HuH-7.5 (cell line): ENCODE measurements around the gene ADRA2A.

ENCODE experiments used
- DNase-seq: peaks from one replicate; pipeline ENCODE4 v3.0.0; 2011; ENCODE audit warnings: low spot score

The ADRA2A gene

DNA sequence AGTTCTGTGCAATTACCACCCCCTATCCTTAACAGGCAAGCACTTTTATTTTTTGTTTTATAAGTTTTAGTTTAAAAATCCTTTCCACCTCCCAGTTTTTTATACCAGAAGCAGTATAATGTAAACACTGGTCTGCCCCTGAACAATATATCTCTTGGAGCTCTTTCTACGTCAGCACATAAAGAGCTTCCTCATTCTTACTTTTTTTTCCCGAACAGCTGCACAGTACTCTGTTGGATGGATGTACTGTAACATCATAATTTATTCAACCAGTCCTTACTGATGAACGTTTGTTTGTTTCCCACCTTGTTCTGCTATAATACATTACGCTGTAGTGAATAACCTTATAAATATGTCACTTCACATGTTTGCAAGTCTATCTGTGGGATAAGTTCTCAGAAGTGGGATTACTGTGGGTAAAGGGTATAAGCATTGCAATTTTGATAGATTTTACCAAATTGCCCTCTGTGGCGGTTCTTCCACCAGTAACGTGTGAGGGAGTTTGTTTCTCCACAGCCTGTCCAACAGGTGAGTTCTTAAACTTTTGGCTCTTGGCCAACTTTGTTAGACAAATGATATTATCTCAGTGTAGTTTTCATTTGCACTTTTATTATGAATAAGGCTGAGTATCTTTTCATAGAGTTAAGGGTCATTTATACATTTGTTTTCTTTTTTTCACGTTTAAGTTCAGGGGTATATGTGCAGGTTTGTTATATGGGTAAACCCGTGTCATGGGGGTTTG is 32.8 kb downstream of the ADRA2A start:
- no peak for DNase-seq

DNA sequence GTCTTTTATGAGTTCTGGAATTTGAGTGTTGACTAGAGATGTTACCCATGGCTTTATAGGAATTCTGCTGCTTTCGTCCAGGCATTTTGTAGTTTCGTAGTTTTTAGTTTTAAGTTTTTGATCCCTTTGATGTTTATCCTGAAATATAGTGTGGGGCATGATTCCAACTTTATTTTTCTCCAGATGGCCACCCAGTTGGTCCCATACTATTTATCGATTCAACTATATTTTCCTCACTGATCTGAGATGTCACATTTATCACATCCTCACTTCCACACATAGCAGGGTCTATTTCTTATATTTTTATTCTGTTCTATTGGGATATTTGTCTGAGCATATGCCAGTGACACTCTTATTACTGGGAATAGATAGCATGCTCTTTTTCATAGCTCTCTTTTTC is 33.9 kb downstream of the ADRA2A start:
- DNase-seq, result no peak

DNA sequence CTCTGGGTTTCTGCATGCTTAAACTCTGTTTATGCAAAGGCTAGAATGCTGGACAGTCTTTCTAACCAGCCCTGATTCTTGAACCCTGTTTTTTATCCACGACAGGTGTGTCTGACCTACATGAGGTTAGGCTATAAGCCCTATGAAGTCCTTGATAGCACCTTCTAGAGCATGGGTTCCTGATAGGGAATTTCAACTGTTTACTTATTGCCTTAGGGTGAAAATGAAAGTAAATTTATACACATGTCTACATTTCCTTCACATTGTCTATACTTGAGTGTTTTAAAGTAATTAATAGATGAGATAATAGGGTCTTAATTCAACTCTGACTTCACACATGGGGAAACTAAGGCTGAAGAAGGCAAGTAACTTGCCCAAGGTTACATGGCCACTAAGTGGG is 35.5 kb downstream of the ADRA2A start:
- no peak for DNase-seq

DNA sequence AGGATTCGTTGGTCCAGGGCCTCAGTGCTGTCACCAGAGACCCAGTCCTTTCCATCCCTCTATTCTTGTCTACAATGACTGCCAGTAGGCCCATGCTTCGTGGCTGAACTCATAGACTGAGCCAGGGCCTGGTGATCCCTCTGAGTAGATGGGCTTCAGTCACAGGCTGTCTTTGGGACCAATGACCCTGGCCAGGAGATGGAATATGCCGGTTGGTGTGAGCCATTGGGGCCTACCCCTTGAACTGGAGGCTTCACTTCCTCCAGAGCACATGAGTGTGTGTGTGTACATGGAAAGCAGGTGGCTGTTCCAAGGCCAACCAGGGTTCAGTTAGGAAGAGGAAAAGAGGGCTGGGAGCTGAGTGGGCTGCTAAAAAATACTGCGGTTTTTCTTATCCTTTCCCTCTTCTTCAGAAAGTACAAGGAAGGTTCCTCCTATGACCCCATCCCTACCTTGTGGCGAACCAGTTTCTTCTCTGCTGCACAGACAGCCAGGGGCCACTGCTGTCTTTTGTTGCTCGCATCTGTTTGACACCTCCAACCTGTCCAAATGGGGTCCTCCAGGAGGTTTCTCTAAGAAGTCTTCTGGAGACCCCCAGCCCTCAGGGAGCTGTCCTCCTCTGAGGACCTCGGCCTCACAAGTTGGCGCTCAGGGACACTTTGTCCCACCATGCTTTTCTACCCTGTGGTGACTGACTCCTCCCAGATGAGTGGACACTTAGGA is 36.6 kb downstream of the ADRA2A start:
- DNase-seq, result no peak

DNA sequence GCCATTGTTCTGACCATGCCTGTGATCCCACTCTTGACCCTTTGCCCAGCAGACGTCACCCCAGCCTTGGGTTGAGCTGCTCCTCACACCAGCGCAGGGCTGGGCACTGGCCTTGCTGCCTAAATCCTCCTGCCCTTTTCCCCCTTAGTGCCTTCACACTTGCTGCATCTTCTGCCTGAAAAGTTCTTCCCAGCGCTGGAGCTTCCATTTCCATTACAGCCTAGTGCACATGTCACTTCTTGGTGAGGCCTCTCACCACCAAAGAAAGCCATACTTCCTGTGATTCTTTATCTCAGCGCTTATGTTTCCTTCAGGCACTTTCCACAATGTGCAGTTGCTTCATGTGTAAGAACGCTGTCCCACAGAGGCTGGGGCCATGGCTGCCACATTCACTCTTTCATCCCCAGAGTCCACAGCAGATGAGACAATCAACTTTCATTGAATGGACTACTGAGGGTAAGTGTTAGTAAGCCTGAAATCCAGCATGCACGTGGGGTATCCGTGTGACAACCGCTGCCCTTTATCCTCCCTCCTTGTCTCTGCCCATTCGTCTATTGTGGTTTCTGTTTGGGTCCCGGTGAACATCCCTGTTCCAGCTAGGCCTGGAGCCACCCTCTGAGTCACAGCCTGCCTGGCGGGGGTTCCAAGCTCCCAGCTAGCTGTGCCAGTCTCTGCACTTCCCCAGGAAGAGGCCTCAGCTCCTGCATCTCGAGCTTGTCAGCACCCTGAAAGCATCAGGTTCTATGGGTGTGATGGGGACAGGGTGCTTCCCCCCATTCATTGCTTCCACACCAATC is 37.3 kb downstream of the ADRA2A start:
- DNase-seq, result no peak

DNA sequence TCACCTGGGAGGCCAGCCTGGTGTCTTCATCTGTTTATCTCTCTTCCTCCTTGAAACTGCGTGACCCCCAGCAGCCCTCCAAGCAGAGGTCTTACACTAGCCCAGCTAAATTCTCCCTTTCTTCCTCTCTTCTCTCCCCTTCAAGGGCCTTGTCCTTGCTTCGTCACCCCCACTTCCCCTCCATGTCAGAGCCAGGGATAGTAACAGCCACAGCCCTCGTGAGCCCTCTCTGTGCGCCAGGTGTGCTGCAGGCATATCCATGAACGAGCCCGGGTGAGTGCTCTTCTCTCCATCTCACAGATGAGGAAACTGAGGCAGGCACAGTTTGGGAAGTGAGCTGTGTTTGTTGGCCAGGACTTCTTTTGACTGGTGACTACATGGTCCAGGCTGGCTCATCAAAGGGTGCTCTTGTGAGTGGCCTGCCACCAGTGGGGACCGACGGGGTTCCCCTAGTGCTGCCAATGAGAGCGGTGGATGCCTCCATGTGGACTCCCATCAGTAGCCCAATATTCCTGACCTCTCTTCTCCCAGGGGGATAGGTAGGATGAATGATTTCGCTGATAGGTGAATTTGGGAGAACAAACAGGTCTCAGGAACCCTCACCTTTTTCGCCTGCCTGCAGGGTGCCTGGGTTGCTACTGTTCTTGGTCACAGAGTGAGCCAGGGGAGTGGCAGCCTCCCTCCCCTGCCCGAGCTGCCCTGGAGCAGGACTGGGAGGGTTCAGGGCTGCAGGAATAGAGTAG is 38.1 kb downstream of the ADRA2A start:
- DNase-seq, result no peak

DNA sequence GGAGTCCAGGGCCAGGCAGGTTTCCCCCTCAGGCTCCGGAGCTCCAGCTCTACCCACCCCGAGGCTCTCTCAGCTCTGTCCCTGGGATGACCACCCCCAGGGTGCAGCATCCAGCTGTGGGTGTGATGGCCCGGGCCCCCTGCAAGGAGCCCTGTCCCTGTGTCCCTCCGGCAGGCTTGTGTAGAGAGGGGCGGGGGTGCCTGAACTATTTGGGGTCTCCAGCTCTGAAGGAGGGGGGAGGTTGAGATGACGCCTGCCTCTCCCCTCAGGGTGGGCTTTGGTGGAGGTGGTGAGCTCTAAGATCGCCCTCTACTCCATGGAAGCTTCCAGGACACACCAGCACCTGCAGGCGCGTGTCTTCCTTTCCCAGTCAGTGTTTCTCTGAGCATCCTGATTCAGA is 39.4 kb downstream of the ADRA2A start:
- DNase-seq, result no peak

DNA sequence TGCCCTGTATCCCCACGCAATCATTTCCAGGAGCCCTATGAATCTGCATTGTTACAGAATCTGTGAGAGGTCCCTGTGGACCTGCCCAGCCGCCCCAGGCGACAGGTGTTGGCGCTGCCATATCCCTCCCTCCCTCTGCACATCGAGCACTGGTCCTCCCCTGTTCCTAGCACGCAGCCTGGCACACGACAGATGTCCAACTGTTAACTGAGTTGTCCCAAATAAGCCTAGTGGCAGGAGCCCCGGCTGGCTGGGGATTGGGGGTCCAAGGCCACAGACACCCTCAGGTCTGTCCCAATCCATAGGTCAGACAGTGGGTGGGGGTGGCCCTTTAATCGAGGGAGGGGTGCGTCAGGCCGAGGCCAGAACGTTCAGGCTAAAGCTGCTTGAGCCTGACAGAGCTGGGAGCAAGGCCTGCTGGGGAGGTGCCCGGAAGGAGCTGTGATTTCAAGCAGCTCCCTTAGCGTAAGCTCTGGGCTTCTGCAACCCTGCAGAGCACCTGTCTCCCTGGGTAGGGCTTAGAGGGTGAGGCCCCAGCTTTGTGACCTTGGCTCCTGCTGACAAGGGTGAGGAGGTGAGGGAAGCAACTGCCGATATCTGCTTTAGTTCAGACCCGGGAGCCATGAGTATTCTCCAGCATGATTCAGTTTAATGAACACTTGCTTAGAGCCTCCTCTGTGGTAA is 40.1 kb downstream of the ADRA2A start:
- no peak for DNase-seq

DNA sequence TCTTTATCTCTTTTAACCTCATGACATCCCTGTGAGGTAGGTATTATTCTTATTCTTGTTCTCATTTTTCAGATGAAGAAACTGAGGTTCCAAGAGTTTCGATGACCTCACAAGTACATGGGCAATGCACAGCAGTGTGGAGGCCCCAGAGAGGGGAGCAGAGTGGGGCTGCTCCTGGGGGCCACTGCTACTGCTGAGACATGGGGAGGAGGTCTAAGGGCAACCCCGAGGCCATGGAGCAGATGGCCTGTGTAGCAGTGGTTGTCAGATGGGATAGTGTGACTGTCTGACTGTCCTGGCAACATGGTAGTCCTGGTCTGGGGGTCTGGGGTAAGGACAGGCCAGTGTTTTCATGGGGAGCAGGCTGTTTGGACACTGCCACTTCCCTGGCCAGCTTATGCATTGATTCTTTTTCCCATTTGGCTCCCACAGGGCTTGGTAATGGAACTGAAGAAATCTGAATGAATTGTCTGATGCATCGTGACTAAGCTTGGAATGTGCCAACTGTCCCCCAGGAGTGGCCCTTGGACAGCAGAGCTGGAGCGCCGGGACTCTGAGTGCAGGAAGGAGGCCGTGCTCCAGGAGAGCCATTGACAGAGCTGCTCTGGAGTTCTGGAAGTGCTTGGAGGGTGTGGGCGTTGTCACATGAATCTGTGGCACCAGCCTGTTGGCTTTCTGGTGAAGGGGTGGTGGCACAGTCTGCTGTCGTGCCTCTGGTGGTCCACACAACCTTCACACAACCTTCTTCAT is 40.9 kb downstream of the ADRA2A start:
- DNase-seq, result no peak

DNA sequence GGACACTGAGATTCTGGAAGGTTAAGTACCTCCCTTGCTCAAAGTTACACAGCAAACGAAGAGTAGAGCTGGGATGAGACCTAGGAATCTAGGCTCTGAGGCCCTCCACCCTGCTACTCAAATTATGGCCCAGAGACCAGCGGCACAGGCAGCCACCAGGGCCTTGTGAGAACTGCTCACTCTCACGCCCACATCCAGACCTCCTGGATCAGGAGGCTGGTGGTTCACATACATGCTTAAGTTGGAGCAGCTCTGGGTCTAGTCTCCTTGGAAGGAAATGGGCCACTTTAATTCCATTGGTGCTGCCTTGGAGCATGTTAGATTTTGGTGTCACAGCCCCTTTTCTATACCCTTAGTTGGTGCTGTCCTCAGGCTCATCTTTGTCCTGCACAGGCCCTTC is 41.9 kb downstream of the ADRA2A start:
- no peak for DNase-seq

DNA sequence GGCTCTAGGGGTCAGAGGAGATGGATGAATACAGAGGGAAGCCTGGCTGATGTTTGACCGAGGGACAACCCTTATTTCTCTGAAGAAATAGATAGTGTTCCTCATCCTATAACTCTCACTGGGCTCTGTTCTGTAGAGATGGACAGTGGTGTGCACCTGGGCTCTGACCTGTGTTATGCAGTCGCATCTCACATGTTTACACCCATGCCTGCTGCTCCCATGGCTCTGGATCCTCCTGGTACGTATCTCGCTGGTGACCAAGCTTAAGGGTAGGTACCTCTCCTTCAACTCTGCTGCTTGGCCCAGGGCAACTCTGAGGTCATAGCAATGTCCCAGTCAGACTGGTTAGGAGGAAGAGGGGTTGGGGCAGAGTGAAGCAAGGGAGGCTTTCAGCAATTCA is 42.8 kb downstream of the ADRA2A start:
- no peak for DNase-seq

DNA sequence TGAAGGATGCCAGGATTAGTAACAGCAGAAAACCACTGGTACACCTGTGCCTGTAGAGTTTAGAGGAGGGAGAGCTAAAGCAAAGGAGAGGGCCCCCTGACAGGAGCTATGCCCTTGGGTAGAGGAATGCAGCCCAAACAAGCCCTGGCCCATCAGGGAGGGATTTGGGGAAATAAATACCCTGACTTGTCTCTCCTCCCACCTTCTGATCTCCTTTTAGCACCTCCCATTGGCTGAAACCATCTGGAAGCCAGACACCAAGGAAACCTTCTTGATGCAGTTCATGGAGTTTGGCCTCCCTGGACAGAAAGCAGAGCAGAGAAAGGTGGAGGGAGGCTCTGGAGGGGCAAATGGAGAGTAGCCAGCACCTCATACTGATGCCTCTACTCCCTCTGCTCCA is 45.3 kb downstream of the ADRA2A start:
- DNase-seq, result no peak

DNA sequence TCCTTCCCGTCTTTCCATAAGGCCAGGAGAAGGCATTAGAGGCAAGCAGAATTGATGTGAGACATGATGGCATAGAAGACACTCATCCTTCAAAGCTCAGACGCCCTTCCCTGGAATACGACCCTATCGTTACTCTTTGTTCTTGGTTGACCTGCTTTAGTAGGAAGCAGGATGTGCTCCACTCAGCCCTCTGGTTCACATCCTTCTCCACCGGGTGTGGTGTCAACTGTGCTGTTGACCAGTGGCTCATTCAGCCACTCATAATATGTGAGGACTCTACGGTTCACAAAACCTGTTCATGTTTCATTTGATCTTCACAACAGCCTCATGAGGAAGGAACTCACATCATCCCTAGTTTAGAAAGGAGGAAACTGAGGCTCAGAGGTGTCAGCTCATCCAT is 47.1 kb downstream of the ADRA2A start:
- DNase-seq, result no peak

DNA sequence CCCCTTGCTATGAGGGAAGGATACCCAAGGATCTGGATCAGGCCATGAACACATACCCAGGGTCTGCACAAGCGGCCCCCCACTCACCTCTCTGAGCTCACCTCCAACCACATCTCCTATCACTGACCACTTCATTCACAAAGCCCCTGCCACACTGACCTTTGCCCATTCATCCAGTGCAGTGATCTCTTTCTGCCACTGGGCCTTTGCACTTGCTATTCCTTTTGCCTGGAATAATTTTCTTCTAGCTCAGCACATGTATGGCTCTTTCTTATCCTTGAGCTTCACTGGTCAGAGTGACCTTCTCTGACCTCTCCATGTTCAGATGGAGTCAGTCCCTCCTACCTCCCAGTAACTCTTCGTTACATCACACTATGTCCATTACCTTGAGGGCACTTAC is 48.3 kb downstream of the ADRA2A start:
- no peak for DNase-seq

DNA sequence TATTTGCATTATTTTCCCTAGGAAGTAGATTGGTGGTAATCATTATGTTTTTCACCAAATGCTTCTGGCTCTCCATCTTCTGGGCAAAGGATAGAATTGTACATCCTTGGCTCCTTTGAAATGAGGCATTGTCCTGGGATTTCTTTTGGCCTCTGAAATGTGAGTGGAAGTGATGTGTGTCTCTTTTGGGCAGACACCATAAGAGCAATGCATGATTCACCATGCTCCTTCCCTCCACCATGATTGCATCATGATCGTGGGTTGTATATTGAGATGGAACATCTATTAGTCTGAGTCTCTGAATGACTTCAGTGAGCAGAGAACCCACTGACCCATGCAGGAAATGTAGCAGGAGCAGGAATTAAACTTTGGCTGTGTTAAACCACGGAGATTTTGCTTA is 49.2 kb downstream of the ADRA2A start:
- DNase-seq, result no peak

DNA sequence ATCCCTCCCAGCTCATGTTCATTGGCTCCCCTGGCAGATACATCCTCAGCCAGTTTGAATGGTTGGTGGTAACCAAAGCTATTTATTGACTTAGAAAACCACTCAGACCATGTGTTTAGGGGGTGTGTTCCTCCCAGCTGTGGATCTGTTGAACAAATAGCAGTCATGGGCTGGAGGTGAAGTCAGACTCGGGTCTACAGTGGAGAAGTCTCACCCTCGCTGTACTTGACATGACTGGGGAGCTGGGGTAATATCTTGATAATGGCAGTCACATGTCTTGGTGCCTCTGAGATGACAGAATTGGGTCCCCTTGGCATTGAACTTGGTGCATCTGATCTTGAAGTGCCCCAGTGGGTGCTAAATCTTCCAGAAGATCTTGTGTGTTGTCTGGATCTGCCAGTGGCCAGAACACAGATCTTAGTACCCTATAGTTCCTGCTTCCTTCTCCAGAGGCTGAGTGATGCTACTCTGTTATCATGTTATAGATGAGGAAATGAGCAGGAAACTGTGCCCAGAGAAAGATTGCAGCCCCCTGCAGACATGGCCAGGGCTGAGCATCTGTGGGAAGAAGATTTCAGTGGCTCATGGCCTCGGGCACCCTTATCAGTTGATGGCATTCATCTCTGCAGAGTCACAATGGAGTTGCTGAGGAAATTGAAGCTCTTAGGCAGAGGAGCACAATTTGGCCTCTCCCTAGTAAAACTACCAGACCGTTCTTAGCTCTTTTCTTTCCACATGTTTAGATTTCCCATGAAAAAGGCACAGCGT is 50.4 kb downstream of the ADRA2A start:
- DNase-seq, result no peak

DNA sequence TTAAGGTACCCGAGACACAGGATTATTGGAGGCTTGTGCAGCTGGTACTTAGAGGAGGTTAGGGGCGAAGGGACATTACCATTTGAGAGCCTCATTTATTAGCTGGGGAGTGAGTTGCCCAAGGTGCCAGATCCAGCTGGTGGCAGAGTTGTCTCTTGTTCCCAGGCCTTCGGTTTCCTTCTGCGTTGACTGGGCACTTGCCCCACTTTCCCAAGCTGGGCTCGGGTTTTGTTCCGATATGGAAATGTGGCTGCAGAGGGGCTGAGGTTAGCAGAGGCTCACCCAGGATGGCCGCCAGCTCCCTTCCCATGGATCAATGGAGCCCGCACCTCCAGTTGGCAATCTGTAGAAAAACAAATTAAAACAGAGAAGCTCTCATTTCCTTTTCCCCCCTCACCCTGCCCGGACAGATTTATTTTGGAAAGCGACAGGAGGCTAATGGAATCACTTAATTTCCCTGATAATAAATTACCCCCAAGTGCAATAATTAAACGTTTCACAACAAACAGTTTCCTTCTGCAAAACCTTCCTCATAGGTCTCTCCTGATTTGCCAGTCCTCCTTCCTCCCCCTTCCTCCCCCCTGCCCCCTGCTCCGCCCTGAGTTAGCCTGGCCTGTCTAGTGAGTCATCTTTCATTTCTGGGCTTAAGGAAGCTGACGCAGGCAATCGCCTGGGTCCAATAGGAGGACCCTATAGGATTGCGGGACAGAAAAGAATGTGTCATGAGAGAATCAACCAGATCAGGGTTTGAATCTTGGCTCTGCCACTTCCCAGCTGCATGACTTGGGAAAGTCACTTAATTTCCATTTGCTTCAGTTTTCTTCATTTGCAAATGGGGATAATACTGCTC is 51.7 kb downstream of the ADRA2A start:
- DNase-seq, result no peak

DNA sequence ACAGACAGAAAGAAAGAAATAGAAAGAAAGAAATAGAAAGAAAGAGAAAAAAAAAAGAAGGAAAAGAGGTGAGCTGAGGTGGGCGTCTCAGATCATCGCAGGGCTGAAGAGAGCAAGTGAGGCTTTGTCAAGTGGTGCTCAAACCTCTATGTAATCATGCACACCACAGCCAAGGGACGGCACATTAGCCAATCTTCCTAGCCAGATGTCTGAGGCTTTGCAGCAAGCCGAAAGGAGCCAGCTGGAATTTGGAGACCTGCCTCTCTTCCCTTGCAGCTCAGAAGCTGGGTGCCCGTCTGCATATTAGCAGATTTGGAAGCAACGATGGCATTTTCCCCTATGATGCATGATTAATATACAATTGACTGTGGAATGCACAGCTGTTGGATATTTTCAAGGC is 52.5 kb downstream of the ADRA2A start:
- no peak for DNase-seq

DNA sequence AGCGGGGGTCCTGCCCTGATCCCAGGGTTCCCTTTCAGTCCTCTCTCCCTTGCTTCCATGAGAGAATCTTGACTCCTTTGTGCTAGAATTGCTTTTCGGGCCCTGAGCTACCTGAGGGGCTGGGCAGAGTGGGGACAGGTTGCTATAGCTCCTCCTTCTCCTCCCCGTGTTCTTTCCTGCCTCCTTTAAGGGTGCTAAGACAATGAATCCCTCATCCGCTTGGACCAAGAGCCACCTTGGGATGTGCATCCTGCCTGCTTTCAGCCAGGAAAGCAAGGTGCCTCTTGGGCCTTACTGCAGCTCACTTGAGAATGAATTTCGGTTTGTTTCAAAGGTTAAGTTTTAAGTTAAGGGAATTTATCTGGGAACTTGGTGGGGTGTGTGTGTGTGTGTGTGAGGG is 53.6 kb downstream of the ADRA2A start:
- DNase-seq, result no peak
